Mucosa of descending colon (tissue), 3 donors: ENCODE data around the gene EBF4. TPM values are rescaled to one million over a fixed set of nuclear protein-coding genes. Genes with fewer than 3 reads are reported as not detected.
"Not testable (repeated sequence)": the region's sequence is repeated elsewhere in the genome, so short reads cannot be mapped to it uniquely, and the experiment has no call there.

Source experiments
- ATAC-seq: fragments of 200-7000 bp; cut with Tn5 transposase; one replicate; pipeline ENCODE4 v1.9.1; 2020; ENCODE audit warnings: mild to moderate bottlenecking, moderate library complexity
- DNase-seq, 3 donors: peaks; one replicate each; pipeline ENCODE4 v3.0.0-alpha.2; 2020
- H3K36me3 ChIP-seq: fragments of 200-600 bp; one replicate; pipeline ENCODE4 v1.8.0; 2021; ENCODE audit warnings: low read depth, mild to moderate bottlenecking
- H3K4me1 ChIP-seq: fragments of 200-600 bp; one replicate; pipeline ENCODE4 v1.8.0; 2021; ENCODE audit warnings: low read depth, mild to moderate bottlenecking
- H3K4me3 ChIP-seq: fragments of 200-600 bp; one replicate; pipeline ENCODE4 v1.8.0; 2021; ENCODE audit warnings: mild to moderate bottlenecking
- H3K9me3 ChIP-seq: fragments of 200-600 bp; one replicate; pipeline ENCODE4 v1.8.0; 2021; ENCODE audit warnings: mild to moderate bottlenecking
- intact Hi-C, 2 donors: fragments of 100-400 bp; cut with DNase I in 1 of 2; cut with micrococcal nuclease in 1 of 2; formaldehyde crosslinking; loops; one replicate each; pipeline versions ENCODE4 v1.11.0 to v1.11.1; 2022; cut with DNase I, micrococcal nuclease
- total RNA-seq, 3 donors: library from RNA; stranded (reverse); fragmentation: NEBNext Ultra II Directional in 2 of 3; extraction: Animal tissue kit (Norgen Biotek cat#: 25700) in 2 of 3; gene quantifications; one replicate each; pipeline versions ENCODE4 v1.2.1 to v1.2.4, GENCODE V29; 2021 to 2023
- TF ChIP-seq, protein P1 (sequence below): fragments of 200-600 bp; IDR thresholded peaks from one replicate; pipeline ENCODE4 v1.8.0; 2022; ENCODE audit warnings: antibody characterized with exemption, mild to moderate bottlenecking
- donor health status: DM: no; HTN: no; CAD: no; lungs with moderate emphysema.
- donor health status: DM: no; HTN: no; CAD: no.
- donor health status: DM: no; HTN: yes; CAD: no.

The EBF4 gene
- total RNA-seq, 3 donors from 2014 or later: 3.6 to 53.3 (median 4.5) TPM

DNA sequence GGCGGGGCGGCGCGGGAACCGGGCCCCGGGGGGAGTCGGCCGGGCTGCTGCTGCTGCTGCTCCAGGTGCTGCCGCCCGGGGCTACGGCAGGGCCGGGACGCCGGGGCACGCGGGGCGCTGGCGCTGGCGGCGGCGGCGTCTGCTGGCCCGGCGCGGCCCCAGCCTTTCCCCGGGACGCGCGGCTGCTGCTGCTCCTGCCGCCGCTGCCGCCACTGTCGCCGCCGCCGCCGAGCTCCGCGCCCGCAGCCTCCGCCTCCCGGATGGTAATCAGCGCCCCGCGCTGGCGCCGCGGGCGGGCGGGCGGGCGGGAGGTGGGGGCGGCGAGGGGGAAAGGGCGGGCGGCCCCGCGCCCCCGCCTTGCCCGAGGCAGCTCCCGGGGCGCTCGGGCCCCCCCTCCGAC is 306 bp downstream of the EBF4 start:
- TF ChIP-seq, protein P1, sequence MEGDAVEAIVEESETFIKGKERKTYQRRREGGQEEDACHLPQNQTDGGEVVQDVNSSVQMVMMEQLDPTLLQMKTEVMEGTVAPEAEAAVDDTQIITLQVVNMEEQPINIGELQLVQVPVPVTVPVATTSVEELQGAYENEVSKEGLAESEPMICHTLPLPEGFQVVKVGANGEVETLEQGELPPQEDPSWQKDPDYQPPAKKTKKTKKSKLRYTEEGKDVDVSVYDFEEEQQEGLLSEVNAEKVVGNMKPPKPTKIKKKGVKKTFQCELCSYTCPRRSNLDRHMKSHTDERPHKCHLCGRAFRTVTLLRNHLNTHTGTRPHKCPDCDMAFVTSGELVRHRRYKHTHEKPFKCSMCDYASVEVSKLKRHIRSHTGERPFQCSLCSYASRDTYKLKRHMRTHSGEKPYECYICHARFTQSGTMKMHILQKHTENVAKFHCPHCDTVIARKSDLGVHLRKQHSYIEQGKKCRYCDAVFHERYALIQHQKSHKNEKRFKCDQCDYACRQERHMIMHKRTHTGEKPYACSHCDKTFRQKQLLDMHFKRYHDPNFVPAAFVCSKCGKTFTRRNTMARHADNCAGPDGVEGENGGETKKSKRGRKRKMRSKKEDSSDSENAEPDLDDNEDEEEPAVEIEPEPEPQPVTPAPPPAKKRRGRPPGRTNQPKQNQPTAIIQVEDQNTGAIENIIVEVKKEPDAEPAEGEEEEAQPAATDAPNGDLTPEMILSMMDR: no peak
- Histone ChIP-seq H3K4me3 (no peak overlapping the region), H3K36me3 (no peaks in the 10 kb centered on the region)

DNA sequence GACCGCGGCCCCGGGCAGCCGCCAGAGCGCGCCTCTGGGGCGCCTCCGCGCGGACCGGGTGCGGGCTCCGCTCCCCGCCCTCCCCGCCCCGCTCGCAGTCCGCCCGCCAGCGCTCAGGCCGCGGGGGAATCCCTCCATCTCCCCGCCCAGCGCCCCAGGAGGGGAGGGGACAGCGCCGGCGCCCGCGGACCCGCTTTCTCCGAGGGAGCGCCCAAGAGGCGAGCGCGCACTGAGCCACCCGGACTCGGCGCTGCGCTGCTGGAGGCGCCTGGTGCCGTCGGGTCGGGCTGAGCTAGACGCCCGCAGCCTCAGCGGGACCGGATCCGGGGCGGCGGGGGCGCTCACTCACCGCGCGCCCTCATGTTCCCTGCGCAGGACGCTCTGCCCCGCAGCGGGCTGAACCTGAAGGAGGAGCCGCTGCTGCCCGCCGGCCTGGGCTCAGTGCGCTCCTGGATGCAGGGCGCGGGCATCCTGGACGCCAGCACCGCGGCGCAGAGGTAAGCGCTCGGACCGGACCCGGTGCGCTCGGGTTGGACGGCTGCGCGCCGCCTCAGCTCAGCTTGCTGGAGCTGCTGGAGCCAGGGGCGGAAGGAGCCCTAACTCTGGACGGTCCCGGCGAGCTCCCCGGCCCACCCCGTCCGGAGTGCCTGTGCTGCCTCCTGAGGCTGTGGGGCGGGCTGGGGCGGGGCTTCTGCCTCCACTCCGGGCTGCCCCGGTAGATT is 867 bp downstream of the EBF4 start:
- ATAC-seq (peak; percentile 28), DNase-seq (peak in 1 of 3 donors; percentile 54)
- TF ChIP-seq, protein P1: no peak
- H3K4me1 ChIP-seq: peaks cover 8% of the 10 kb centered on the region
- intact Hi-C loops: no loop called here
- no peaks in the 10 kb centered on the region for H3K9me3 ChIP-seq
- H3K4me3 ChIP-seq: no peak overlapping the region
- H3K36me3 ChIP-seq: no peaks in the 10 kb centered on the region

More for the DNA sequence above, 306 bp downstream of the EBF4 start:
- ATAC-seq: no peak
- peaks cover 8% of the 10 kb centered on the region for H3K4me1 ChIP-seq
- no peaks in the 10 kb centered on the region for H3K9me3 ChIP-seq
- intact Hi-C loops: no loop called here
- no peak for DNase-seq

GRCh38 chr20:2694008-2694471 is 1.5 kb downstream of the EBF4 start:
- TF ChIP-seq, protein P1: no peak
- ATAC-seq: no peak
- Histone ChIP-seq H3K4me1 (peaks cover 8% of the 10 kb centered on the region), H3K36me3 (no peaks in the 10 kb centered on the region), H3K9me3 (no peaks in the 10 kb centered on the region), H3K4me3 (no peak overlapping the region)
- no peak for DNase-seq
- intact Hi-C loops: no loop called here

- Histone ChIP-seq H3K4me1 (peaks cover 8% of the 10 kb centered on the region), H3K4me3 (no peak overlapping the region), H3K9me3 (no peaks in the 10 kb centered on the region), H3K36me3 (no peaks in the 10 kb centered on the region)
- DNase-seq (no peak), ATAC-seq (no peak)
- TF ChIP-seq, protein P1: no peak
- intact Hi-C loops: no loop called here
These were observed 1.9 kb downstream of the EBF4 start for GRCh38 chr20:2694519-2694918.

GRCh38 chr20:2695206-2695983 is 2.8 kb downstream of the EBF4 start:
- no peaks in the 10 kb centered on the region for H3K36me3 ChIP-seq
- H3K9me3 ChIP-seq: no peaks in the 10 kb centered on the region
- DNase-seq (no peak), ATAC-seq (no peak)
- H3K4me1 ChIP-seq: peaks cover 8% of the 10 kb centered on the region
- TF ChIP-seq, protein P1: no peak
- intact Hi-C loops: no loop called here
- no peak overlapping the region for H3K4me3 ChIP-seq

- H3K4me1 ChIP-seq, H3K4me3 ChIP-seq, DNase-seq, H3K9me3 ChIP-seq, H3K36me3 ChIP-seq, intact Hi-C loops, ATAC-seq: not testable (repeated sequence)
These were observed 3.5 kb downstream of the EBF4 start for GRCh38 chr20:2695984-2696525.
